ENCODE data around the gene ABCC10.
A peak's percentile ranks its signal among the peaks of the same experiment; 100 is the strongest.
"Not testable (repeated sequence)": the region's sequence is repeated elsewhere in the genome, so short reads cannot be mapped to it uniquely, and the experiment has no call there.

The ABCC10 gene, protein sequence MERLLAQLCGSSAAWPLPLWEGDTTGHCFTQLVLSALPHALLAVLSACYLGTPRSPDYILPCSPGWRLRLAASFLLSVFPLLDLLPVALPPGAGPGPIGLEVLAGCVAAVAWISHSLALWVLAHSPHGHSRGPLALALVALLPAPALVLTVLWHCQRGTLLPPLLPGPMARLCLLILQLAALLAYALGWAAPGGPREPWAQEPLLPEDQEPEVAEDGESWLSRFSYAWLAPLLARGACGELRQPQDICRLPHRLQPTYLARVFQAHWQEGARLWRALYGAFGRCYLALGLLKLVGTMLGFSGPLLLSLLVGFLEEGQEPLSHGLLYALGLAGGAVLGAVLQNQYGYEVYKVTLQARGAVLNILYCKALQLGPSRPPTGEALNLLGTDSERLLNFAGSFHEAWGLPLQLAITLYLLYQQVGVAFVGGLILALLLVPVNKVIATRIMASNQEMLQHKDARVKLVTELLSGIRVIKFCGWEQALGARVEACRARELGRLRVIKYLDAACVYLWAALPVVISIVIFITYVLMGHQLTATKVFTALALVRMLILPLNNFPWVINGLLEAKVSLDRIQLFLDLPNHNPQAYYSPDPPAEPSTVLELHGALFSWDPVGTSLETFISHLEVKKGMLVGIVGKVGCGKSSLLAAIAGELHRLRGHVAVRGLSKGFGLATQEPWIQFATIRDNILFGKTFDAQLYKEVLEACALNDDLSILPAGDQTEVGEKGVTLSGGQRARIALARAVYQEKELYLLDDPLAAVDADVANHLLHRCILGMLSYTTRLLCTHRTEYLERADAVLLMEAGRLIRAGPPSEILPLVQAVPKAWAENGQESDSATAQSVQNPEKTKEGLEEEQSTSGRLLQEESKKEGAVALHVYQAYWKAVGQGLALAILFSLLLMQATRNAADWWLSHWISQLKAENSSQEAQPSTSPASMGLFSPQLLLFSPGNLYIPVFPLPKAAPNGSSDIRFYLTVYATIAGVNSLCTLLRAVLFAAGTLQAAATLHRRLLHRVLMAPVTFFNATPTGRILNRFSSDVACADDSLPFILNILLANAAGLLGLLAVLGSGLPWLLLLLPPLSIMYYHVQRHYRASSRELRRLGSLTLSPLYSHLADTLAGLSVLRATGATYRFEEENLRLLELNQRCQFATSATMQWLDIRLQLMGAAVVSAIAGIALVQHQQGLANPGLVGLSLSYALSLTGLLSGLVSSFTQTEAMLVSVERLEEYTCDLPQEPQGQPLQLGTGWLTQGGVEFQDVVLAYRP (N-terminal part only)

DNA sequence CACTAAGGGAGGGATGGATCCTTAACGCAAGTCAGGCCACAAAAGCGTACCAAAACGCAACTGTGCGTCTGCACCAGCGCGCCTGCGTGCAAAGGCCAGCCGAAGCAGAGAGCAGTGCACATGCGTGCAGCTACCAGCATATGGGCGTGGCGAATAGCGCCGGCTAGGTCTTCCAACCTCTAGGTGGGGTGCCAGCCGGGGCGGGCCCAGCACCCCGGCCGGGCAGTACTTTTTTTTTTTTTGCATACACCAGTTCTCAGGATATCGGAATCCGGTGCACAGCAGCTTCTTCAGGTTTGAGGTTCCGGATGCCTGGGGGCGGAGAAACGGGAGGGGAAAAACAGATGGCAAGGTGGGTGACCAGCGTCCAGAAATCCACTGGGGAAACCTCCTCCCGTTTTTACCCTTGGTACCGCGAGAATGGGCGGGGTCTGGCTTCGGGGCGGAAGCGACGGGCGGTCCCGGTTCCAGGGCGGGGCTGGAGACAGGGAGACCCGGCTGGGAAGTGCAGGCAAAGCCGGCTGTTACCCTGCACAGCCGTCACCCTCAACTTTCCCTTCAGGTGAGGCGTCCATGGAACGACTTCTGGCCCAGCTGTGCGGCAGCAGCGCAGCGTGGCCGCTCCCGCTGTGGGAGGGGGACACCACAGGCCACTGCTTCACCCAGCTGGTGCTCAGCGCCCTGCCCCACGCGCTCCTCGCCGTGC is at the start of gene ABCC10:
Gene ABCC10 (plus strand): TSS at position 136 of the 706 bp plus-strand sequence. CDS start 438 bp downstream, at position 574.
- DNase-seq: peak; percentile 96

DNA sequence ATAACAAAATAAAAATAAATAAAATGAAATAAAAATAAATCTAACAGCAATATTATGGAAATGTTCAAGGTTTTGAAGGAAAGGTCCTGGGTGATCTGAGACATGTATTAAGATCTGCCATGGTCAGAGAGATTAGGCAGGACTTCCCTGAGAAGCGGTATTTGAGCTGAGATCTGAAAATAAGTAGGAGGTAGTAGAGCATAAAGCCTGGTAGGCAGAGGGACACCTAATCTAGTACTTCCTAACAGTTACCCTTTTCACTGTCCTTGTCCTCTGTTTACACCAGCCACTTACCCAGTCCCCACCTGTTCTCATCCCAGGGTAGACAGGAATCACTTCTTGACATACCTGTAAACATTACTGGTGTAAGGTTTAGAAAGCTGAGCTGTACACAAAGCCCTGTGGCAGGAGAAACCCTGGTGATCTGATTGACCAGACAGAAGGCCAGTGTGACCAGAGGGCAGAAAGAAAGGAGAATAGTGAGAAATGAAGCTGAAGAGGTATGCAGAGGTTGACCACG is 49.6 kb upstream of the ABCC10 start:
- DNase-seq: no peak

DNA sequence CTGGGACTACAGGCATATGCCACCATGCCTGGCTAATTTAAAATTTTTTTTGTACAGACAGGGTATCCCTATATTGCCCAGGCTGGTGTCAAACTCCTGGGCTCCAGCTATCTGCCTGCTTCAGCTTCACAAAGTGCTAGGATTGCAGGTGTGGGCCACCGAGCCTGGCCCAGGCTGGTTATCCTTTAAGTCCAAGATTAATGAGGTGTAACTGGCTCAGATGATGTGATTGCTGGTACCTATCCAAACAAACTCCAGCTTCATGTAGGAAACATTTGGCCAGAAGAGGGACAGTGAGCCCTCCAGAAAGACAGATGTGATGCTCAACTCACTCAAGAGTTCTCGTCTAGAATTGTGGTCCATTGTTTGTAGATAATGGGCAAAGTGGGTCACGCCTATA is 48.7 kb upstream of the ABCC10 start:
- DNase-seq: no peak

DNA sequence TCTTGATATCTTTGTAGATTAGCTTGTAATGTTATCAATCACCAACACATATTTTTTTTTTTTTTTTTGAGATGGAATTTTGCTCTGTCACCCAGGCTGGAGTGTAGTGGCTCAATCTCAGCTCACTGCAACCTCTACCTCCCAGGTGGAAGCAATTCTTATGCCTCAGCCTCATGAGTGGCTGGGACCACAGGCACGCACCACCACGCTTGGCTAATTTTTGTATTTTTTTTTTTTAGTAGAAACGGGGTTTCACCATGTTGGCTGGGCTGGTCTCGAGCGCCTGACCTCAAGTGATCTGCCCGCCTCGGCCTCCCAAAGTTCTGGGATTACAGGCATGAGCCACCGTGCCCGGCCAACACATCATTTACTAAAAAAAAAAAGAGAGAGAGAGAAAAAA is 46.5 kb upstream of the ABCC10 start:
- DNase-seq: not testable (repeated sequence)

DNA sequence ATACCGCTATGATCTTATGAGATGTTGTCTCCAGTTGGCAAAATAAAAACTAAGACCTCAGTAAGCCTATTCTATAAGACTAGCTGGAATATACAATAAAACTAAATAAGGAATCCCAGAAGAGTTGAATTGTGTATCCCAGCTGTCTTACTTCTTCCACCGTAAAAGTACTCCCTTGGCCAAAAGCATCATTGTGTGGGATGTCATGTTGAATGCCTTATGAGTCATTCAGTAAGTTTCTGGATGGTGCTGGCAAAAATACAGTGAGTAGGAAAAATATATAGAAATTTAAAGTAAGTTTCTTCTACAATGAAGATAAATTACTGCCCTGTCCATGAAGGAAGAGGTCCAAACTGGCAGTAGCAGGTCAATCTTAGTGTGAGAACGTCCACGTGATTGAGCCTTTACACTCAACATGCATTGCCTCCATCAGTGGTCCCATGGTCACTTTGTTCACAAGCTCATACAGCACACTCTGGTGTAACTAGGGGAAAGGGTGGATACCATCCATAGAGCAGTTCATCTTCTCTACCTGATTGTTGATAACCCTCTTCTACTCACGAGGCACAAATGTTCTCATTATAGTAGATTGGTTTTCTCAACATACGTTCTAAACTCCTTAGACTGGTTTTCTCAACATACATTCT is 44.2 kb upstream of the ABCC10 start:
- no peak for DNase-seq

- DNase-seq: no peak
Observed at GRCh38 chr6:43386492-43386891, 40.8 kb upstream of the ABCC10 start.

- DNase-seq: no peak
Observed at GRCh38 chr6:43389730-43390295, 37.5 kb upstream of the ABCC10 start.

DNA sequence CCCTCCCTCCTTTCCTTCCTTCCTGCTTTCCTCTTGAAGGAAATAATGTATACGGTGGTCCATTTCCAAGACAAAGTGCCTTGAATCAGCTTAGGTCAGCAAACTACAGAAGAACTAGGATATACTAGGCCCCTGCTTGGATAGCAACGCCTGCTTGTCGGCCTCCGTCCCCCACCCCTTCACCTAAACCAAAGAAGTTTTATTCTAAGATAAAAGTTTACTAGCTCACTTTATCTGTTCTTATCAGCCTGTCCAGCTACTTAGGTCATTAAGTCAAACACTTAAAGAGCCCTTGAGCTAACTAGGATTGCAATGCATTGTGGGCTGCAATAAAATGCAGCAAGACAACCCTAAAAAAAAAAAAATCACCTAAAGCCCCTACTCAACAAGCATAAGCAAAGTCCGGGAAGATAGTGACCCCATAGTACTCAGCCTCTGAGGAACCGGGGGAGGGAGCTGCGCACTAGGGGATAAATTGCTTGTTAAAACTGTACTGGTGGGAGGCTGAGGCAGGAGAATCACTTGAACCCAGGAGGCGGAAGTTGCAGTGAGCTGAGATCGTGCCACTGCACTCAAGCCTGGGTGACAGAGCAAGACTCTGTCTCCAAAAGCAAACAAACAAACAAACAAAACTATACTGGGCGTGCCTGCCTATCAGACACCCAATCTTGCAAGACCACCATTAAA is 36.4 kb upstream of the ABCC10 start:
- not testable (repeated sequence) for DNase-seq

DNA sequence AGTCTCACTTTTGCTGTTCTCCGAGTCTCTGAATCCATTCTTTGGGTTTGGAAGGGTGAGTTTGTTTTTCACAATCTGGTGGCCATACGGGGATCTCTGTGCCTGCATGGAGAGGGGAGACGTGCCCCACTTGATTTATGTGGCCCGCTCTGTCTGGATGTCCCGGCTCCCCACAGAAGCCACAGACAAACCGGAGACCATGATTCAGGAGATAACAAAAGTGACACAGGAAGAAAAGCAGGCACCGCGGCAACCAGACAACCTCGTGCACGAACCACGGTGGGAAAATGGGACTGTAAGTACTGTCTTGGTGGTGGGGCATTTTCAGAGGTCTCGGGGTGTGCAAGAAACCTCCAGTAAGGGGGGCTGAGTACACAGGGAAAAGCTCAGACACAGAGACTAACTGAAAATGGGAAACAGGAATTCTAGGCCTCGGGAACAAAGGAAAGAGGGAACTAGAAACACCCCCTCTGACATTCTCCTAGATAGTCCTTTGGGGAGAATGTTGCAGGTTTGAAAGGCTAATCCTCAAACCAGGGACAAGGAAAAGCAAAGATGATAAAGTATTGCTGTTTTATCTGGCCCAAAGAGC is 35.8 kb upstream of the ABCC10 start:
- DNase-seq: no peak

GRCh38 chr6:43393133-43393532 is 34.2 kb upstream of the ABCC10 start:
- DNase-seq: not testable (repeated sequence)

DNA sequence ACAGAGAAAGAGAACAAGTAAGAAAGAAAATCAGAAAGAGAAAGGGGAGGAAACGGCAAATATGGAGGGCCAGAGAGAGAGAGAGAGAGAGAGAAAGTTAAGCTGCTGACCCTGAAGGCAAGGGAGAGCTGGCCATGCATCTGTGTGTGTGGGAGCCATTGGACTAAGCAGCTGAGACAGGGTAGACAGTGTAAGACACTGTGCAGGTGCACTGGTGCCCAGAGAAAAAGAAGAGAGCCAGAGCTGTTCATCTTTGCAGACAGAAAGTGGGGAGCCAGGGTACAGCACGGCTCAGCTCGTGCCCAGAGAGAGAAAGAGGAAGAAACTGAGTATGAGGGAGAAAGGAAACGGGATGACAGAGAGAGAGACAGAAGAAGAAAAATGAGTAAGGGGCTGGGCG is 33.7 kb upstream of the ABCC10 start:
- DNase-seq: no peak

DNA sequence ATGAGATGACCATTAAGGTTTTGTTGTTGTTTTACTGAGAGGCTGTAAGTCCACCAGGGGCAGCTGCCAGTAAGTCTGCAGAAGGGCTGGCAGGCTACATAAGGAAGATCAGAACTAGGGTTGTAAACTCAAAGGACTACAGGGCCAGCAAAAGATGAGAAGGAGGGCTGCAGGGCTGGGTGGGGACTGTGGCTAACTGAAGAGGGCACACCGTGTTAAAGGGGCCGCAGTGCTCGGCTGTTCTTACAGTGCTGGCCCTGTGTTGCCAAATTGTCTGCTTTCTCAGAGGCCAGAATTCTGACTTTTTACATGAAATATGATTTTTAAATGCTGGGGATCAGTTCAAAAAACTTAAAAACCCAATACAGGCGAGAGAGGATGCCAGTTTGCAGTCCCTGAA is 32.4 kb upstream of the ABCC10 start:
- DNase-seq: no peak

GRCh38 chr6:43395776-43396175 is 31.6 kb upstream of the ABCC10 start:
- DNase-seq: no peak

DNA sequence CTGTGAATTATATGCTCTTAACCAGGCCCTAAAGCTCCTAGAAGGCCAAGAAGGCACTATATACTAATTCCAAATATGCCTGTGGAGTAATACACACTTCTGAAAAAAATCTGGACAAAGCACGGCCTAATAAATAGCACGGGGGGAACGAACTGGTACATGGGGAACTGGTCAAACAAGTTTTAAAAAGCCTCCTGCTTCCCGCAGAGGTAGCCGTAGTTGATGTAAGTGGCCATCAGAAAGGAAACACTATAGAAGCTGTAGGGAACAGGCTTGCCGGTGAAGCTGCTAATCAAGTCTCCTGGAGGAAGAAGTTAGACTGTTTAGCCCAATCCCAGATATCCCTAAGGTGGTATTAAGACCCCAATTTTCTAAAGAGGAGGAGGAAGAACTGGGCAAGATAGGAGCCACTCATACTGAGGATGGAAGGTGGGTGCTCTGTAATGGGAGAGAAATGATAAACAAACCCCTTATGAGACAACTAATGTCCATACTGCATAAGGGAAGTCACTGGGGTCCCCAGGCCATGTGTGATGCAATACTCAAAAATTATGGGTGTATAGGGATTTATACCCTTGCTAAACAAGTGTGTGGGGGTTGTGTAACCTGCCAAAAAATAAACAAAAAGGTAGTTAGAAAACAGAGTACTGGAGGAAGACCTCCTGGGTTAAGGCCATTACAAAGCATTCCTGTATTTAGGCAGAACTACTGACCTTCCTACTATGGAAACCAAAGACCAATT is 30.8 kb upstream of the ABCC10 start:
- peak; percentile 34 for DNase-seq

DNA sequence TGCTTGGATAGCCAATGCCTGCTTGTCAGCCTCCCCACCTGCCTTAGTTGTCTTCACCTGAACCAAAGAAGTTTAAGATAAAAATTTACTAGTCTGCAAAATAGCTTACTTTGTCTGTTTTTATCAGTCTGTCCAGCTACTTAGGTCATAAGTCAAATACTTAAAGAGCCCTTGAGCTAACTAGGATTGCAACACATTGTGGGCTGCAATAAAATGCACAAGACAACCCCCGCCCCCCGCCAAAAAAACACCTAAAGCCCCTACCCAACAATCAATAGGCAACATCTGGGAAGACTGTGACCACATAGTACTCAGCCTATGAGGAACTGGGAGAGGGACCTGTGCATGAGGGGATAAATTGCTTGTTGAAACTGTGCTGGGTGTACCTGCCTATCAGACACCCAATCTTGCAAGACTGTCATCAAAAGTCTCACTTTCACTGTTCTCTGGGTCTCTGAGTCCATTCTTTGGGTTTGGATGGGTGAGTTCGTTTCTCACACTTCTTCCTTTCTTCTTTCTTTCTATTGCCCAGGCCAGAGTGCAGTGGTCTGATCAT is 27.3 kb upstream of the ABCC10 start:
- DNase-seq: no peak

DNA sequence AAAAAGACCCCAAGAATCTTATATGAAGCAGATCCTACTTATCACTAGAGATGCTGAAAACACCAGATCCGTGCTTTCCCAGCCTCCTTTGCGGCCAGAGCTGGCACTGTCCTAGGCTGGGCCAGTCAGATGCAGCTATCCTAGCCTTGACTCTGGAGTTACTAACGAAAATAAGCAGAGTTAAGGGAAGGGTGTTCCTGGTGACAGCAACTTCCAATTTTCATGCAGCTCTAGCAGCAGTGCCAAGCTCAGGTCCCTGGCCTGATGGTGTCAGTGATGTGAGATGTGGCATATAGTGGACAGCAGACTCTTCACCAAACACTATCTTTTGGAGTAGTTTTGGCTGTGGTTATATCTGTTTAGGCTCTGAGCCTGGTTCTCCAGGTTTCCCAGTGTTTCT is 25.6 kb upstream of the ABCC10 start:
- DNase-seq: no peak

GRCh38 chr6:43402820-43403219 is 24.5 kb upstream of the ABCC10 start:
- DNase-seq: no peak

- DNase-seq: no peak
Observed at GRCh38 chr6:43405354-43405753, 22.0 kb upstream of the ABCC10 start.

DNA sequence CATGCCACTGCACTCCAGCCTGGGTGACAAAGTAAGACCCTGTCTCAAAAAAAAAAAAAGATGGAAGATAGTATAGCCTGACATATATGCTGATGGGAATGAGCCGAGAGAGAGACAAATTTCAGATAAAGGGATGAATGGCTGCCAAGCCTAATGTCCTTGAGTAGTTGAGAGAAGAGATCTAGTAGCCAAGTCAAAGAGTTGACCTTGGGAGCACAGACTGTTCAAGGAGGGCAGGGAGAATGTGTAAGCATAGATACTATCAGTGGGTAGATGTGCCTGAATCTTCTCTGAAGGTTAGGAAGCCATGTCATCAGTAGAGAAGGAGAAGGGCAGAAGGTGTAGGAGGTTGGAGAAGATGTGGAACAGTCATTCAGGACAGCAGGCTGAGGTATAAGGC is 20.0 kb upstream of the ABCC10 start:
- no peak for DNase-seq
